ENCODE data around the gene SYNJ1. TPM values are rescaled to one million over a fixed set of nuclear protein-coding genes. Genes with fewer than 3 reads are reported as not detected.
"Not testable (repeated sequence)": the region's sequence is repeated elsewhere in the genome, so short reads cannot be mapped to it uniquely, and the experiment has no call there.

Gene SYNJ1
- total RNA-seq, 2 donors from 2014 or later: 11.7 to 12.5 TPM

DNA sequence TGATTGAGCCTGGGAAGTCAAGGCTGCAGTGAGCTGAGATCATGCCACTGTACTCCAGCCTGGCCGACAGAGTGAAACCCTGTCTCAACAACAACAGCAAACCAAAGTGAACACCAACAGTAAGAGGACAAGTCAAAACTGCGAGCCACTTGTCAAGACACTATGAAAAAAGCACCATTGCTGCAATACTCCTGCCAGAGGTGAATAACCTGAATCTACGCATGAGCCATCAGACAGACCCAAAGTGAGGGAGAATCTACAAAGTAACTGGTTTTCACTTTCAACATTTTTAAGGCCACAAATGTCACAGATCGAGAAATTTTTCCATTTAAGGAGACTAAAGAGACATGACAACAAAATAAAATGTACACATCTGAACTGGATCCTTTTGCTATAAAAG, 21.9 kb downstream of the SYNJ1 start:
- no peak overlapping the region for H3K9ac ChIP-seq (ENCODE audit: low read depth in 2 of 2, low read length in 2 of 2)
- no peak overlapping the region for H3K27ac ChIP-seq
- TF ChIP-seq, protein P1, sequence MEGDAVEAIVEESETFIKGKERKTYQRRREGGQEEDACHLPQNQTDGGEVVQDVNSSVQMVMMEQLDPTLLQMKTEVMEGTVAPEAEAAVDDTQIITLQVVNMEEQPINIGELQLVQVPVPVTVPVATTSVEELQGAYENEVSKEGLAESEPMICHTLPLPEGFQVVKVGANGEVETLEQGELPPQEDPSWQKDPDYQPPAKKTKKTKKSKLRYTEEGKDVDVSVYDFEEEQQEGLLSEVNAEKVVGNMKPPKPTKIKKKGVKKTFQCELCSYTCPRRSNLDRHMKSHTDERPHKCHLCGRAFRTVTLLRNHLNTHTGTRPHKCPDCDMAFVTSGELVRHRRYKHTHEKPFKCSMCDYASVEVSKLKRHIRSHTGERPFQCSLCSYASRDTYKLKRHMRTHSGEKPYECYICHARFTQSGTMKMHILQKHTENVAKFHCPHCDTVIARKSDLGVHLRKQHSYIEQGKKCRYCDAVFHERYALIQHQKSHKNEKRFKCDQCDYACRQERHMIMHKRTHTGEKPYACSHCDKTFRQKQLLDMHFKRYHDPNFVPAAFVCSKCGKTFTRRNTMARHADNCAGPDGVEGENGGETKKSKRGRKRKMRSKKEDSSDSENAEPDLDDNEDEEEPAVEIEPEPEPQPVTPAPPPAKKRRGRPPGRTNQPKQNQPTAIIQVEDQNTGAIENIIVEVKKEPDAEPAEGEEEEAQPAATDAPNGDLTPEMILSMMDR (IDR thresholded peaks at IDR 0.05): no peak
- no peaks in the 10 kb centered on the region for H3K27me3 ChIP-seq
- no peaks in the 10 kb centered on the region for H3K4me1 ChIP-seq
- H3K4me3 ChIP-seq: no peak overlapping the region
- no peaks in the 10 kb centered on the region for H3K36me3 ChIP-seq
- no peaks in the 10 kb centered on the region for H3K9me3 ChIP-seq
- no peak for DNase-seq
- intact Hi-C loops (cut with DNase I): no loop called here

DNA sequence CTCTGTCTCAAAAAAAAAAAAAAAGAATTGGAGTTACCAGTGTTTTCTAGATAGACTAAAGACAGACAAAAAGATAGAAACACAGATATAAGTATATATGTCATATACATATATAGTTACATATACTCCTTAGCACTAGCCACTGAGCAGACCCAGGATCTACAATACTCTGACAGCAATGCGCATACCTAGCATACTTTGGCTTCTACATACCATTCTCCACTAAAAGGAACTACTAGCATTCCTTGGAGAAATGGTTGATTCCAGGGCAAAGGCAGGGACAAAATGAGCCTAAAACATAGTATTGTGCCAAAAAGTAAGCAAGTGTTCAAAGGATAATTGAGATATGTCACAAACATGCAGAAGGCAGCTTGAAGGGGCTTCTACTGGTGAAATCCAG, 22.7 kb downstream of the SYNJ1 start:
- DNase-seq: no peak
- Histone ChIP-seq H3K4me3 (no peak overlapping the region), H3K36me3 (no peaks in the 10 kb centered on the region), H3K27ac (no peak overlapping the region), H3K9me3 (no peaks in the 10 kb centered on the region), H3K4me1 (no peaks in the 10 kb centered on the region), H3K27me3 (no peaks in the 10 kb centered on the region), H3K9ac (ENCODE audit: low read depth in 2 of 2, low read length in 2 of 2) (no peak overlapping the region)
- intact Hi-C loops (cut with DNase I): no loop called here
- TF ChIP-seq, protein P1 (IDR thresholded peaks at IDR 0.05): no peak

DNA sequence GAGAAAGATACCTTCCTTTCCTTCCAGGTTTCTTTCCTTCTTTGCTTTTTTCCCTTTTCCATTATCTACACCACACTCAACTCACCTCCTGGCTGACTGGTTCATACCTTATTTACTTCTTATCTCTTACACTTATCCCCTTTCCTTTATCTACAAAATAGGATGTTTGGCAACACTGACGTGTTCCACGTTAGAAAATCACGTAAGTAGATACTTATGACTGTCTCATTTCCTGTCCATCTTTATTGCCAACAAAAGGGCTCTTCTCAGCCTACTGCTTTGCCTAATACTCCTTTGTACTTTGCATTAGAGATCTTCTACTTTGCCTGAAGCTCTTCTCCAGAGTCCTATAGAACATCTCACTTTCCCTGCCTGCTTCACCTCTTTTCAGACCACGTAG, 25.1 kb downstream of the SYNJ1 start:
- Histone ChIP-seq H3K36me3 (no peaks in the 10 kb centered on the region), H3K9me3 (no peaks in the 10 kb centered on the region), H3K9ac (ENCODE audit: low read depth in 2 of 2, low read length in 2 of 2) (no peak overlapping the region), H3K4me3 (no peak overlapping the region), H3K4me1 (no peaks in the 10 kb centered on the region), H3K27ac (no peak overlapping the region), H3K27me3 (no peaks in the 10 kb centered on the region)
- TF ChIP-seq, protein P1 (IDR thresholded peaks at IDR 0.05): no peak
- intact Hi-C loops (cut with DNase I): no loop called here
- no peak for DNase-seq

DNA sequence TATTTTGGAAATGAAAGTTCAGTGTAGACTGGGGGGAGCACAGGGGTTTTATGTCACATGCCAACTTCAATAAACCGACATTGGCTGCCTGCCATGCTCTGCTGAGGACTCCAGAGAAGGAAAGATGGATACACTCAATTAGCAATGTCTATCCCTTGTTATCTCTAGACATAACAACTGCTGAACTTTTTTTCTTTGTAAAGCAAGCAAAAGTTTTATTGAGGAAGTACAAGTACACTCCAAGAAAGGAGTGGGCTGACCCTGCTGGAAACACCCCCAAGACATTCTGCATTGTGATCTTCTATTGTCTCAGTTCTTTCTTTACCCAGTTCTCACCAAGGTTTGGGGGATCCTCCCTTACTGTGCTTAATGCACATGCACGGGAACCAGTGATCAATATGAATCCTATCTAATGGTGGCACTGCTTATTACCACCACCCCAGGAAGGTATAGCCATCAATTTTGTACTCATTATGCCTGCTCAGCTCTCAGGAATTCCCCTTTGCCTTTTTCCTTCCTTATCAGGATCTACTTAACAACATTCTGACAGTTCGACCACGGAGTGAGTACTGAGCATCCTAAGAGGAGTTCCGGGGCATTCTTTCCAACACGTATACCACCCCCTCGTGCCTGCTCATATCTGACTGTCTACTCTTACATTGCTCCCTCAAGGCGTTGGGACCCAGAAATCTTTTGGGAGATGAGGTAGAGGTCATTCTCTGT, 28.7 kb downstream of the SYNJ1 start:
- Histone ChIP-seq H3K4me1 (no peaks in the 10 kb centered on the region), H3K4me3 (no peak overlapping the region), H3K9me3 (no peaks in the 10 kb centered on the region), H3K9ac (ENCODE audit: low read depth in 2 of 2, low read length in 2 of 2) (no peak overlapping the region), H3K27ac (peak overlapping the region; percentile 21), H3K36me3 (no peaks in the 10 kb centered on the region), H3K27me3 (no peaks in the 10 kb centered on the region)
- TF ChIP-seq, protein P1 (IDR thresholded peaks at IDR 0.05): no peak
- DNase-seq: peak; percentile 80
- intact Hi-C loops (cut with DNase I): no loop called here

DNA sequence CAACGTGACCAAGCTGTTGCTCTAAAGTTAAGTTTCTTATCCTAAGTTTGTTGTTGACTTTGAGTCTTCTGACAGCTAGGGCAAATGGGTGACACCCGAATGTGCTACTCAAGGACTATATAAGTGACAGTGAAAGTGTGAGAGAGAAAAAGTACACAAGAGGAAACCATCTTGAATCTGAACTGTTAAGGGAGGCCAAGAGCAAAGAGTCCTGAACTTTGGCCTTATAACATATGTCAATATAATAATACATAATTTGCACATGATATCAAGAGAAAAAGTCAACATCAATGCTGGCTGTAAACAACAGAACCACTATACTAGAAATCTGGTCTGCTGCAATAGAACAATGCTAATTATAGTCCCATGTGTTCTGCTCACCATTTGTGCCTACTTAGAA, 29.5 kb downstream of the SYNJ1 start:
- Histone ChIP-seq H3K9ac (ENCODE audit: low read depth in 2 of 2, low read length in 2 of 2) (no peak overlapping the region), H3K4me1 (no peaks in the 10 kb centered on the region), H3K27ac (peak overlapping the region; percentile 21), H3K36me3 (no peaks in the 10 kb centered on the region), H3K9me3 (no peaks in the 10 kb centered on the region), H3K4me3 (no peak overlapping the region), H3K27me3 (no peaks in the 10 kb centered on the region)
- intact Hi-C loops (cut with DNase I): no loop called here
- DNase-seq: peak; percentile 23
- TF ChIP-seq, protein P1 (IDR thresholded peaks at IDR 0.05): no peak

DNA sequence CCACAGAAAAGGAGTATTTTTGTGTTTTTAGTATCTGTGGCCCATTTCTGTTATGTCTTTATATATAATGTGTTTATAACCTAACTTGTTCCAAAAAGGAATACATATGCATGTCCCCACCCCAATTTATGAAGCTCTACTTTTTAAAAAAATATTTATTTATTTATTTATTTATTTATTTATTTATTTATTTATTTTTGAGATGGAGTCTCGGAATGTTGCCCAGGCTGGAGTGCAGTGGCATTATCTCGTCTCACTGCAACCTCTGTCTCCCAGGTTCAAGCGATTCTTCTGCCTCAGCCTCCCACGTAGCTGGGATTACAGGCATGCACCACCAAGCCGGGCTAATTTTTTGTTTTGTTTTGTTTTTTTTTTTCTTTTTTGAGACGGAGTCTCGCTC, 32.3 kb downstream of the SYNJ1 start:
- H3K36me3 ChIP-seq; H3K9ac ChIP-seq (ENCODE audit: low read depth in 2 of 2, low read length in 2 of 2); intact Hi-C loops (cut with DNase I); H3K9me3 ChIP-seq; H3K4me1 ChIP-seq; H3K27ac ChIP-seq; H3K27me3 ChIP-seq; H3K4me3 ChIP-seq; DNase-seq: not testable (repeated sequence)

Data from colonic mucosa (tissue), 4 donors.